DND-41 (cell line): ENCODE data around the gene NPSR1.

Experiments used
- ATAC-seq: fragments of 200-7000 bp; cut with Tn5 transposase; 3 replicates; pipeline ENCODE4 v1.9.1; 2021; ENCODE audit warnings: low read depth; ENCODE audit not compliant: insufficient read depth
- DNase-seq: peaks from one replicate; pipeline ENCODE4 v3.0.0-alpha.2; 2020
- H2AFZ ChIP-seq: 2 replicates; pipeline ENCODE4 v1.6.0; 2012; ENCODE audit warnings: low read depth, low read length
- H3K27ac ChIP-seq: 2 replicates; pipeline ENCODE4 v1.5.1; 2012; ENCODE audit warnings: low read length, inconsistent platforms
- H3K27me3 ChIP-seq: fragments of 200-600 bp; sonication (generic); 2 replicates; pipeline ENCODE4 v1.6.0; 2012; ENCODE audit warnings: low read length, mild to moderate bottlenecking, inconsistent platforms; ENCODE audit not compliant: insufficient read depth, poor library complexity
- H3K36me3 ChIP-seq: 2 replicates; pipeline ENCODE4 v1.5.1; 2012; ENCODE audit warnings: low read length, inconsistent platforms; ENCODE audit not compliant: insufficient read depth
- H3K4me1 ChIP-seq: 2 replicates; pipeline ENCODE4 v1.5.1; 2012; ENCODE audit warnings: mild to moderate bottlenecking, low read length; ENCODE audit not compliant: insufficient read depth
- H3K4me2 ChIP-seq: 2 replicates; pipeline ENCODE4 v1.6.0; 2012; ENCODE audit warnings: mild to moderate bottlenecking, moderate library complexity, low read length, inconsistent platforms; ENCODE audit not compliant: insufficient read depth
- H3K4me3 ChIP-seq, 2 experiments: fragments of 200-600 bp in 1 of 2; shearing (Covaris generic) in 1 of 2; 2 replicates each; pipeline ENCODE4 v1.5.1; 2012 to 2016; ENCODE audit warnings: inconsistent platforms in 2 of 2, low read length in 2 of 2, mild to moderate bottlenecking in 2 of 2, low read depth in 1 of 2, moderate library complexity in 1 of 2
- H3K79me2 ChIP-seq: 2 replicates; pipeline ENCODE4 v1.6.0; 2012; ENCODE audit warnings: low read length, inconsistent platforms; ENCODE audit not compliant: insufficient read depth
- H3K9ac ChIP-seq: 2 replicates; pipeline ENCODE4 v1.6.0; 2012; ENCODE audit warnings: low read depth, mild to moderate bottlenecking, inconsistent platforms, low read length, moderate library complexity
- H3K9me3 ChIP-seq: 2 replicates; pipeline ENCODE4 v1.5.1; 2012; ENCODE audit warnings: low read length, moderate library complexity, mild to moderate bottlenecking, inconsistent platforms; ENCODE audit not compliant: insufficient read depth, severe bottlenecking
- H4K20me1 ChIP-seq: 2 replicates; pipeline ENCODE4 v1.6.0; 2012; ENCODE audit warnings: low read length; ENCODE audit not compliant: insufficient read depth
- EZH2 ChIP-seq: IDR thresholded peaks from 3 replicates; pipeline ENCODE4 v1.6.1; 2012; ENCODE audit warnings: borderline replicate concordance, low read depth, mild to moderate bottlenecking, moderate library complexity, low read length, inconsistent platforms; ENCODE audit not compliant: severe bottlenecking
- TF ChIP-seq, protein P1 (sequence below): IDR thresholded peaks from 2 replicates; pipeline ENCODE4 v1.5.1; 2012; ENCODE audit warnings: borderline replicate concordance, low read length, moderate library complexity, mild to moderate bottlenecking; ENCODE audit not compliant: poor library complexity, severe bottlenecking; ENCODE audit errors: extremely low read depth

The NPSR1 gene

DNA sequence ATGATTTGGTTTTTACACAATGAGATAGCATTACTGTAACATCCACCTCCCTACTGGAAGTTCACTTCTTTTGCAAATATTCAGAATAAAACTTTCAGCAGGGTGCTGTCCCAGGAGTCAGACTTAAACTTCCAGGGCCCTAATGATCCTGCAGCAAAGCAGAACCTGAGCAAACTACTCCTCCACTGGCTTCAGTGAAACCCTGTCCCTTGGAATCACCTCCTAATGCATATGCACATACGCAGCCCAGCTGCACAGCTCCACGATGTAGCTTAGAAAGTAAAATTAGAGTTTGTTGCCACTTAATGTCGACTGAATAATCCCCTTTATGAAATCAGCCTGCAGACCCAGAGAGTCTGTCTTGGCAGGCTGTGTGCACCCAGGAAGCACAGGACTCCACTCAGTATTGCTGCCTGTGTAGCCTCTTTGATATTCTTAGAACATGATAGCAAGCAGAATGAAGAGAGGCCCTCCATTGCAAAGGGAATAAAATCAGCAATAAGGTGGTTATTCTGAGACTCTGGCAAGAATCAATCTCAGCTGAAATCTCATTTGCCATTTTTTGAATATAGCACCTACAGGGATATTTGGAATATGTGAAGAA lies 1.6 kb downstream of the NPSR1 start:
- ATAC-seq: no peak
- no peaks in the 10 kb centered on the region for H4K20me1 ChIP-seq
- H3K9me3 ChIP-seq: no peaks in the 10 kb centered on the region
- TF ChIP-seq, protein P1, sequence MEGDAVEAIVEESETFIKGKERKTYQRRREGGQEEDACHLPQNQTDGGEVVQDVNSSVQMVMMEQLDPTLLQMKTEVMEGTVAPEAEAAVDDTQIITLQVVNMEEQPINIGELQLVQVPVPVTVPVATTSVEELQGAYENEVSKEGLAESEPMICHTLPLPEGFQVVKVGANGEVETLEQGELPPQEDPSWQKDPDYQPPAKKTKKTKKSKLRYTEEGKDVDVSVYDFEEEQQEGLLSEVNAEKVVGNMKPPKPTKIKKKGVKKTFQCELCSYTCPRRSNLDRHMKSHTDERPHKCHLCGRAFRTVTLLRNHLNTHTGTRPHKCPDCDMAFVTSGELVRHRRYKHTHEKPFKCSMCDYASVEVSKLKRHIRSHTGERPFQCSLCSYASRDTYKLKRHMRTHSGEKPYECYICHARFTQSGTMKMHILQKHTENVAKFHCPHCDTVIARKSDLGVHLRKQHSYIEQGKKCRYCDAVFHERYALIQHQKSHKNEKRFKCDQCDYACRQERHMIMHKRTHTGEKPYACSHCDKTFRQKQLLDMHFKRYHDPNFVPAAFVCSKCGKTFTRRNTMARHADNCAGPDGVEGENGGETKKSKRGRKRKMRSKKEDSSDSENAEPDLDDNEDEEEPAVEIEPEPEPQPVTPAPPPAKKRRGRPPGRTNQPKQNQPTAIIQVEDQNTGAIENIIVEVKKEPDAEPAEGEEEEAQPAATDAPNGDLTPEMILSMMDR: no peak
- TF ChIP-seq EZH2: no peak
- no peaks in the 10 kb centered on the region for H3K27me3 ChIP-seq
- H3K4me2 ChIP-seq: no peak overlapping the region
- H3K36me3 ChIP-seq: no peaks in the 10 kb centered on the region
- H3K9ac ChIP-seq: no peak overlapping the region
- no peak overlapping the region for H3K27ac ChIP-seq
- no peak for DNase-seq
- no peak overlapping the region for H2AFZ ChIP-seq
- no peaks in the 10 kb centered on the region for H3K79me2 ChIP-seq
- H3K4me1 ChIP-seq: no peaks in the 10 kb centered on the region
- no peak overlapping the region for H3K4me3 ChIP-seq

DNA sequence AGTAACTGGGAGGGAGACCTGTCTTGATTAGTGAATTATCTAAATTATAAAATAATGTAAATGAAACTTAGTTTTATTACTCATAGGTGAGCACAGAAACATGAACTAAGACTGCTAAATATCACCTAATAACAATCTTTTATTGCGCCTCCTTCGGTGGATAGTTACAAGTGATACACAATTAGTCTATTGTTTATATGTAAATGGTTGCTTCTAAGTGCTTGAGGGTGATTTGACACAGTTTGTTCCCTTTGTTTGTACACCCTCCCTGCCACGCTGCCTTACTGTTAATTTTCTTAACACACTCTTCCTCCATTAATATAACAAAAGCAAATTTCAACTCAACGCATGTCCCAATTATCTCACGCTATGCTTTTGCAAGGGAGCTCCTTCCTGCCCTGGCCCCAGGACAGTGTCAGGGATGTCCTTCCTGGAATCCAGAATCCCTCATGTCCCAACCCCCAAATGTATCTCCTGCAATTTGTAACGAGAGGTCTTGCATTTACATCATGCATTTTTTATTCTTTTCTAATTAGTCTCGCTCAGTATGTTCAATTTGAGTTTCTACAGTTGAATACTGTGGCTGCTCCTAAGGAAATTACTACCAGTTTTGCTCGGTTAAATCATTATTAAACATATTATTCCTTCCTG lies 4.2 kb downstream of the NPSR1 start:
- no peak for ATAC-seq
- H3K79me2 ChIP-seq: no peaks in the 10 kb centered on the region
- H2AFZ ChIP-seq: no peak overlapping the region
- no peak overlapping the region for H3K4me2 ChIP-seq
- no peak for DNase-seq
- no peaks in the 10 kb centered on the region for H3K36me3 ChIP-seq
- no peaks in the 10 kb centered on the region for H3K4me1 ChIP-seq
- TF ChIP-seq, protein P1: no peak
- TF ChIP-seq EZH2: no peak
- no peak overlapping the region for H3K9ac ChIP-seq
- no peaks in the 10 kb centered on the region for H3K27me3 ChIP-seq
- H4K20me1 ChIP-seq: no peaks in the 10 kb centered on the region
- H3K27ac ChIP-seq: no peak overlapping the region
- no peaks in the 10 kb centered on the region for H3K9me3 ChIP-seq
- H3K4me3 ChIP-seq: no peak overlapping the region

DNA sequence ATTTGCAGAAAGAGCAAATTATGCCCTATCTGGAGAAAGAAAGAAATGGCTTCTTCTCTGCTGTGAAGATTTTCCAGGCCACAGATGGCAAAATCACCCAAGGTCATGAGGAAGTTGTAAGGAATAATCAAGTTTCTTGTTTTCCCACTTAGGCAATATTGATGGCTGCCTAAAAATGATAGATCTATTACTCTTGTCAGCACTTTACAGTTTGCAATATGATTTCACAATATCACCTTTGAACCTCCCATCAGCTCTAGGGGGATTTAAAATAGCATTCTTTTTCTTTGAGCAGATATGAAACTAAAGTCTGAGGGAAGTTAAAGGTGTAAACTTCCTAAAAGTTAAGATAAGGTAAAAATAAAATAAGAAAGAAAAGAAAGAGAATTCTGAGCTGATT lies 6.7 kb downstream of the NPSR1 start:
- Histone ChIP-seq H4K20me1 (no peaks in the 10 kb centered on the region), H2AFZ (no peak overlapping the region), H3K27me3 (no peaks in the 10 kb centered on the region), H3K36me3 (no peaks in the 10 kb centered on the region), H3K9ac (no peak overlapping the region), H3K4me2 (no peak overlapping the region), H3K4me3 (no peak overlapping the region), H3K4me1 (no peaks in the 10 kb centered on the region), H3K27ac (no peak overlapping the region), H3K9me3 (no peaks in the 10 kb centered on the region), H3K79me2 (no peaks in the 10 kb centered on the region)
- TF ChIP-seq, protein P1: no peak
- TF ChIP-seq EZH2: no peak
- ATAC-seq (no peak), DNase-seq (no peak)

DNA sequence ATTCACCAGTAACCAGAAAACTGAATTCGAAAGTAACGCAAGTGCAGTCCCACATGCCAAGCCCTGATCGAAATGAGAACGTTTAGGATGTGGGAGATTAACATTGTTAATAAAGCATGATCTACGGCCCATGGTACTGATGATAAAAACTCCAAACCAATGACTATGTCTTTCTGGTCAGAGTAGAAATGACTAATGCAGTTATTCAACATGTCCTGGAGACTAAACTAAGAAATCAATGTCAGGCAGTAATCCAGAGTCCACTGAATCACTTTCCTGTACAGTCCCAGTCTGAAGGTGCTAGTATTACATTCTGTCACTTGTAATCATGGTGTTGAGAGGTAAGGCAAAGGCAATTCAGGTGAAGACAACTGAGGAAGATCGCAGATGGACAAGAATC lies 14.4 kb downstream of the NPSR1 start:
- no peak overlapping the region for H3K4me2 ChIP-seq
- ATAC-seq (no peak), DNase-seq (no peak)
- H4K20me1 ChIP-seq: no peaks in the 10 kb centered on the region
- H3K36me3 ChIP-seq: no peaks in the 10 kb centered on the region
- no peak overlapping the region for H3K27ac ChIP-seq
- TF ChIP-seq, protein P1: no peak
- TF ChIP-seq EZH2: no peak
- no peaks in the 10 kb centered on the region for H3K27me3 ChIP-seq
- no peaks in the 10 kb centered on the region for H3K9me3 ChIP-seq
- no peak overlapping the region for H3K4me3 ChIP-seq
- H3K79me2 ChIP-seq: no peaks in the 10 kb centered on the region
- H3K9ac ChIP-seq: no peak overlapping the region
- no peak overlapping the region for H2AFZ ChIP-seq
- H3K4me1 ChIP-seq: no peaks in the 10 kb centered on the region
